HG02642 (cell line): ENCODE measurements around the gene LMNB1.

Experiments
- ATAC-seq: cut with Tn5 transposase; IDR thresholded peaks from one replicate; pipeline ENCODE4 v1.9.1; 2021; ENCODE audit warnings: mild to moderate bottlenecking; ENCODE audit not compliant: unreplicated experiment, poor library complexity

LMNB1 gene

DNA sequence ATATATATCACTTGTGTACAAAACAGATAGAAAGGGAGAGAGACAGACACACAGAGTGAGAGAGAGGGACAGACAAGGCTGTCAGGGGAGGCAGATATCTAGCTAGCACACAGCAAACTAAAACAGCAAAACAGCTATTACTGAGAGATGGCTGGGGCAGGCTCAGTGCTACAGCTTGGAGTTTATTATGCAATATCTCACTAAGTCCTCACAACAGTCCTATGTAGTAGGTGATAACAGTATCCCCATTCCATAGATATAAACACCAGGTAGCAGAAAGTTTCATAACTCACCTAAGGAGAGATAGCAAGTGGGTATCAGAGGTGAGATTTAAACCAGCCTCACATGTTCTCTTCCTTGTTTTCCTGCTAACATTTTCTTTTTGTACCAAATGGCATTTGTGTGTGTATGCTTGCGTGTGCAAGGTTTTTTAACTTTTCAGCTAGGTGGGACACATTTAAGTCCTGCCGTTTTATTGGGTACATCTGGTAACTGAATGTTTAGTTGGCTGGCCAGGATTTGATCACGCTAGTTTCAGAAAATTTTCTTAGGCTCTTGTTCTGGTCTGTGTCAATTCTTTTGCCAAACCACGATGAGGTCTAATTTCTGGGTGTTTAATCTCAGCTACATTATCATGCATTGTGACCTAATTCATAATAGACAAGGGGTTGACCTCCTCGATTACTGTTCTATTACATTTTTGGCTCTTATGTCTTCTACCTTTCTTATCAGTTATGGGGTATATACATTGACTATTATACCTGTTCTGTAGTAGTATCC is 105.1 kb downstream of the LMNB1 start:
- ATAC-seq, result no peak

DNA sequence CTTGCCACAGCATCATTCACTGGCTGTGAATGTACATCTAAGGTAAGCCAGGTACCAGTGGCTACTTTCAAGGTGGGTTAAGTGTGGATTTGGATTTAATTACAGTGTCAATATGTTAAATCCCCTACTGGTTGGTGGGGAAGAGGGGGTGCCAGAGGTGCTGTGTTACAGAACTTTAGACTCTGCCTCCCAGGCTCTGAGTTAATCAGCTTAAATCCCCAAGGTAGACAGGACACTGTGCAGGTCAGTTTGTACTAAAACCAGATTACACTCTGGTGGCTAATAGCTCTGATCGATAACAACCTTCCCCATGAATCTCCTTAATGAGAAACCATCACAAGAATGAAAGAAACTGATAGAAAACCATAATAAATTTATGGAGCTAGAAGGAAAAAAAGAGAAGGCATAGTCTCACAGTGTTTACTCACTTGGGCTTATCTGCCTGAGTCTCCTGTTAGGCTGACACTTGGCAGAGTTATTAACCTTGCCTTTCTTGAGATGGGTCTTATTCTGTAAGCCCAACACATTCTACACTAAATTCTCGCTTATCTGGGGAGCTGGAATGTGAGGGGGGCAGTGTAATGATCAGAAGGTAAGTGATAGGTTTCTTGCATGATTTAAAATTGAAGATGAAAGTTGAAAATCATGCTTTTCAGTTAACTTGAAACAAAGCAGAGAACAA is 106.8 kb downstream of the LMNB1 start:
- no peak for ATAC-seq

DNA sequence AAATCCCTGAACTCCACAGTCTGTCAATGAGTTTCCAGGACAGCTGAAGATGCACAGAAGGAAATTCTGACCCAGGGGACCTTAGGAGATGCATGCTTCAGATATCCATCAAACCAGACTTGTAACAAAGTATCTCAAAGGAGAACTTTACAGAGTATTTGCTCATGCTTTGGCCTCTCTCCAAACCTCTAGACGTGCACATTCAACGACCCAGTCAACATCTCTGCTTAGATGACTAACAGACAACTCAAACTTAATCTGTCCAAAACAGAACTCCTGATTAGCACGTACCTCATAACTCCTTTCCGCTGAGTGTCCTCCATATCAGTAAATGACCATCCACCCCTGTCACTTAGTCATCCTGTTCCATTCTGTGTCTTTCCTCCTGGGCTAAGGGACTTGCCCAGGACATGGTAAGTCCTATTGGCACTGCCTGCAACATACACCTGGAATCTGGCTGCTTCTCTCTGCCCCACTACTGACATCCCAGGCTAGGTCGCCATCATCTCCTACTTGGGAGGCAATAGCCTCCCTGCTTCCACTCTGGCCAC is 107.4 kb downstream of the LMNB1 start:
- ATAC-seq, result no peak
